ENCODE measurements around the gene RPS5. TPM values are rescaled to one million over a fixed set of nuclear protein-coding genes. Genes with fewer than 3 reads are reported as not detected.

Gene RPS5
- total RNA-seq, 2 donors from 2014 or later: 747 to 789 TPM

GRCh38 chr19:58357481-58358145, 29.5 kb upstream of the RPS5 start:
- no peak for TF ChIP-seq CTCF (IDR thresholded peaks at IDR 0.05)
- H3K4me3 ChIP-seq: no peak overlapping the region
- no peaks in the 10 kb centered on the region for H3K27me3 ChIP-seq (replicated peaks; ENCODE audit: insufficient read depth)
- no peak for DNase-seq (ENCODE audit: low spot score)
- no peaks in the 10 kb centered on the region for H3K9me3 ChIP-seq
- H3K36me3 ChIP-seq: no peaks in the 10 kb centered on the region
- H3K27ac ChIP-seq: no peak overlapping the region
- H3K4me1 ChIP-seq (ENCODE audit: control insufficient read depth in 1 of 2, low read depth in 2 of 2): peaks cover 5 to 6% of the 10 kb centered on the region in 2 donors
- ATAC-seq (ENCODE audit: insufficient number of reproducible peaks, low FRiP score, low read depth): no peak

- DNase-seq (ENCODE audit: low spot score) (no peak), ATAC-seq (ENCODE audit: insufficient number of reproducible peaks, low FRiP score, low read depth) (peak; percentile 5)
- no peaks in the 10 kb centered on the region for H3K36me3 ChIP-seq
- no peaks in the 10 kb centered on the region for H3K9me3 ChIP-seq
- H3K4me1 ChIP-seq (ENCODE audit: control insufficient read depth in 1 of 2, low read depth in 2 of 2): peaks cover 5 to 6% of the 10 kb centered on the region in 2 donors
- TF ChIP-seq CTCF (IDR thresholded peaks at IDR 0.05): no peak
- peak overlapping the region; percentile 72 for H3K4me3 ChIP-seq
- H3K27me3 ChIP-seq (replicated peaks; ENCODE audit: insufficient read depth): no peaks in the 10 kb centered on the region
- peak overlapping the region; percentile 85 to 97 for H3K27ac ChIP-seq
These were observed 25.2 kb upstream of the RPS5 start for GRCh38 chr19:58361900-58362271.

- peak; percentile 12 for TF ChIP-seq CTCF (IDR thresholded peaks at IDR 0.05)
- peaks cover 5 to 6% of the 10 kb centered on the region in 2 donors for H3K4me1 ChIP-seq (ENCODE audit: control insufficient read depth in 1 of 2, low read depth in 2 of 2)
- DNase-seq (ENCODE audit: low spot score) (peak; percentile 82), ATAC-seq (ENCODE audit: insufficient number of reproducible peaks, low FRiP score, low read depth) (peak; percentile 94)
- H3K36me3 ChIP-seq: no peaks in the 10 kb centered on the region
- H3K4me3 ChIP-seq: peak within 1 kb of the TSS; percentile 72
- peak within 1 kb of the TSS; percentile 85 to 97 for H3K27ac ChIP-seq
- H3K9me3 ChIP-seq: no peaks in the 10 kb centered on the region
- H3K27me3 ChIP-seq (replicated peaks; ENCODE audit: insufficient read depth): no peaks in the 10 kb centered on the region
These were observed 24.6 kb upstream of the RPS5 start, which contains the start of gene ZNF497 for GRCh38 chr19:58362272-58362994. TSS of gene ZNF497 (minus strand) at chr19:58362751. CDS start at chr19:58357635, 5,116 bp downstream.

GRCh38 chr19:58364146-58364545, 22.9 kb upstream of the RPS5 start:
- TF ChIP-seq CTCF (IDR thresholded peaks at IDR 0.05): no peak
- ATAC-seq (ENCODE audit: insufficient number of reproducible peaks, low FRiP score, low read depth): no peak
- no peak for DNase-seq (ENCODE audit: low spot score)
- Histone ChIP-seq H3K9me3 (no peaks in the 10 kb centered on the region), H3K27me3 (replicated peaks; ENCODE audit: insufficient read depth) (no peaks in the 10 kb centered on the region), H3K27ac (no peak overlapping the region), H3K4me3 (no peak overlapping the region), H3K36me3 (no peaks in the 10 kb centered on the region), H3K4me1 (ENCODE audit: control insufficient read depth in 1 of 2, low read depth in 2 of 2) (peaks cover 5 to 6% of the 10 kb centered on the region in 2 donors)

GRCh38 chr19:58366585-58367430, 20.3 kb upstream of the RPS5 start:
- DNase-seq (ENCODE audit: low spot score) (no peak), ATAC-seq (ENCODE audit: insufficient number of reproducible peaks, low FRiP score, low read depth) (no peak)
- Histone ChIP-seq H3K36me3 (no peaks in the 10 kb centered on the region), H3K4me3 (no peak overlapping the region), H3K4me1 (ENCODE audit: control insufficient read depth in 1 of 2, low read depth in 2 of 2) (peaks cover under 1 to 2% of the 10 kb centered on the region in 2 donors), H3K27ac (no peak overlapping the region), H3K27me3 (replicated peaks; ENCODE audit: insufficient read depth) (no peaks in the 10 kb centered on the region), H3K9me3 (no peaks in the 10 kb centered on the region)
- no peak for TF ChIP-seq CTCF (IDR thresholded peaks at IDR 0.05)

Data from thoracic aorta (tissue), 2 donors.